Left kidney (tissue), 2 donors: ENCODE data around the gene IL16. TPM values are rescaled to one million over a fixed set of nuclear protein-coding genes. Genes with fewer than 3 reads are reported as not detected.

Experiments
- DNase-seq: peaks from one replicate; pipeline ENCODE4 v3.0.0-alpha.2; 2013
- polyA plus RNA-seq: library from polyadenylated mRNA; unstranded; fragments of 120-200 nt; gene quantifications from one replicate; pipeline ENCODE4 v1.2.1, GENCODE V29; 2013; ENCODE audit not compliant: insufficient read length

IL16 gene
- polyA plus RNA-seq, 1 donor = 4.9 TPM

- no peak for DNase-seq
Observed at GRCh38 chr15:81275711-81276392, 79.2 kb downstream of the IL16 start.

- no peak for DNase-seq
Observed at GRCh38 chr15:81276967-81277366, 80.3 kb downstream of the IL16 start.

- no peak for DNase-seq
Observed at GRCh38 chr15:81277851-81278250, 81.2 kb downstream of the IL16 start.

GRCh38 chr15:81278306-81279029 is 81.8 kb downstream of the IL16 start:
- DNase-seq = no peak

- no peak for DNase-seq
Observed at GRCh38 chr15:81279621-81280485, 83.2 kb downstream of the IL16 start.

- DNase-seq = no peak
Observed at GRCh38 chr15:81280696-81281455, 84.2 kb downstream of the IL16 start.

- no peak for DNase-seq
Observed at GRCh38 chr15:81281456-81281735, 84.7 kb downstream of the IL16 start.

GRCh38 chr15:81281766-81282605 is 85.3 kb downstream of the IL16 start:
- no peak for DNase-seq

GRCh38 chr15:81282606-81282895 is 85.9 kb downstream of the IL16 start:
- no peak for DNase-seq

- DNase-seq = no peak
Observed at GRCh38 chr15:81282911-81283310, 86.2 kb downstream of the IL16 start.

- DNase-seq = no peak
Observed at GRCh38 chr15:81284256-81285031, 87.8 kb downstream of the IL16 start.

GRCh38 chr15:81285461-81285860 is 88.8 kb downstream of the IL16 start:
- DNase-seq = no peak

GRCh38 chr15:81286621-81287121 is 90.0 kb downstream of the IL16 start:
- no peak for DNase-seq

- no peak for DNase-seq
Observed at GRCh38 chr15:81288040-81288439, 91.4 kb downstream of the IL16 start.

- no peak for DNase-seq
Observed at GRCh38 chr15:81288616-81289015, 91.9 kb downstream of the IL16 start.

- no peak for DNase-seq
Observed at GRCh38 chr15:81289910-81290309, 93.2 kb downstream of the IL16 start.

GRCh38 chr15:81291916-81292522 is 95.3 kb downstream of the IL16 start:
- DNase-seq = no peak

- DNase-seq = no peak
Observed at GRCh38 chr15:81292523-81293001, 95.9 kb downstream of the IL16 start.

GRCh38 chr15:81293728-81294515 is 97.2 kb downstream of the IL16 start:
- DNase-seq = no peak
